ENCODE measurements around the gene C16orf54.

- no peak for TF ChIP-seq POLR2A (IDR thresholded peaks at IDR 0.05)
- TF ChIP-seq, protein P1, sequence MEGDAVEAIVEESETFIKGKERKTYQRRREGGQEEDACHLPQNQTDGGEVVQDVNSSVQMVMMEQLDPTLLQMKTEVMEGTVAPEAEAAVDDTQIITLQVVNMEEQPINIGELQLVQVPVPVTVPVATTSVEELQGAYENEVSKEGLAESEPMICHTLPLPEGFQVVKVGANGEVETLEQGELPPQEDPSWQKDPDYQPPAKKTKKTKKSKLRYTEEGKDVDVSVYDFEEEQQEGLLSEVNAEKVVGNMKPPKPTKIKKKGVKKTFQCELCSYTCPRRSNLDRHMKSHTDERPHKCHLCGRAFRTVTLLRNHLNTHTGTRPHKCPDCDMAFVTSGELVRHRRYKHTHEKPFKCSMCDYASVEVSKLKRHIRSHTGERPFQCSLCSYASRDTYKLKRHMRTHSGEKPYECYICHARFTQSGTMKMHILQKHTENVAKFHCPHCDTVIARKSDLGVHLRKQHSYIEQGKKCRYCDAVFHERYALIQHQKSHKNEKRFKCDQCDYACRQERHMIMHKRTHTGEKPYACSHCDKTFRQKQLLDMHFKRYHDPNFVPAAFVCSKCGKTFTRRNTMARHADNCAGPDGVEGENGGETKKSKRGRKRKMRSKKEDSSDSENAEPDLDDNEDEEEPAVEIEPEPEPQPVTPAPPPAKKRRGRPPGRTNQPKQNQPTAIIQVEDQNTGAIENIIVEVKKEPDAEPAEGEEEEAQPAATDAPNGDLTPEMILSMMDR (IDR thresholded peaks at IDR 0.05): no peak
These were observed 43.5 kb downstream of the C16orf54 start for GRCh38 chr16:29702269-29702668.

Data from body of pancreas (tissue), 4 donors.